Adrenal gland (tissue), 12 donors: ENCODE results near the gene FHIT. TPM values are rescaled to one million over a fixed set of nuclear protein-coding genes. Genes with fewer than 3 reads are reported as not detected.

Source experiments
- DNase-seq, 7 donors: peaks; one replicate each; pipeline ENCODE4 v3.0.0-alpha.2; 2019 to 2020
- H3K27ac ChIP-seq, 5 donors: fragments of 200-600 bp; sonication (generic) in 4 of 5; 1 replicate in 3 of 5; 2 replicates in 2 of 5; pipeline versions ENCODE4 v1.5.1 to v1.8.0; 2016 to 2020; ENCODE audit warnings: mild to moderate bottlenecking in 1 of 5
- H3K27me3 ChIP-seq: fragments of 200-600 bp; 2 replicates; pipeline ENCODE4 v1.8.0; 2021
- H3K36me3 ChIP-seq, 2 donors: fragments of 200-600 bp; replicated peaks in 1 of 2; 1 replicate in 1 of 2; 2 replicates in 1 of 2; pipeline versions ENCODE4 v1.5.1 to v1.8.0; 2018 to 2022
- H3K4me1 ChIP-seq, 2 donors: fragments of 200-600 bp; replicated peaks in 1 of 2; 1 replicate in 1 of 2; 2 replicates in 1 of 2; pipeline versions ENCODE4 v1.5.1 to v1.8.0; 2018 to 2021
- H3K4me3 ChIP-seq, 4 donors: fragments of 200-600 bp; sonication (generic) in 3 of 4; one replicate each; pipeline ENCODE4 v1.5.1; 2016 to 2018
- H3K9me3 ChIP-seq, 3 donors: fragments of 200-600 bp; sonication (generic) in 1 of 3; replicated peaks in 1 of 3; 1 replicate in 2 of 3; 2 replicates in 1 of 3; pipeline versions ENCODE4 v1.5.1 to v1.8.0; 2016 to 2021
- CTCF ChIP-seq, 6 experiments: fragments of 450-650 bp in 4 of 6; fragments of 200-600 bp in 2 of 6; sonication (generic) in 1 of 6; IDR thresholded peaks; 1 replicate in 5 of 6; 2 replicates in 1 of 6; pipeline versions ENCODE4 v1.5.1 to v1.8.0; 2016 to 2021; ENCODE audit warnings: antibody characterized with exemption in 6 of 6, mild to moderate bottlenecking in 2 of 6, moderate library complexity in 1 of 6
- POLR2A ChIP-seq, 2 donors: fragments of 450-650 bp; IDR thresholded peaks; one replicate each; pipeline ENCODE4 v1.6.1; 2017; ENCODE audit warnings: antibody characterized with exemption in 2 of 2, mild to moderate bottlenecking in 2 of 2, moderate library complexity in 1 of 2
- whole genome bisulfite sequencing, 4 donors: extraction: QIAGEN DNeasy Blood & Tissue Kit in 2 of 4; methylation state at CpG; one replicate each; pipeline versions ENCODE4 v1.1.5 to v1.1.7; 2013 to 2017; 5-methylcytosine and 5-hydroxymethylcytosine counted together
- intact Hi-C, 2 donors: fragments of 100-400 bp; cut with DNase I; formaldehyde crosslinking; loops; one replicate each; pipeline versions ENCODE4 v1.14.1 to v1.15.0; 2022 to 2023
- polyA plus RNA-seq, 3 donors: library from polyadenylated mRNA; stranded (reverse); fragments of 200-250 nt in 2 of 3; fragments of 350-450 nt in 1 of 3; fragmentation: Illumina TruSeq in 1 of 3; extraction: RNeasy Lipid Tissue Mini Kit (QIAGEN cat#74804) in 1 of 3; gene quantifications; one replicate each; pipeline ENCODE4 v1.2.3, GENCODE V29; 2013 to 2014
- total RNA-seq, 9 donors: library from RNA; depleted of rRNA in 4 of 9; stranded (reverse); fragments of >200 nt in 4 of 9; fragments of 120-200 nt in 1 of 9; fragmentation: NEBNext Ultra II Directional in 1 of 9; extraction: Animal tissue kit (Norgen Biotek cat#: 25700) in 1 of 9; gene quantifications; one replicate each; pipeline versions ENCODE4 v1.1.0 to v1.2.4, GENCODE V29; 2013 to 2023
- donor health status: healthy with polysubstance abuse.
- donor health status: Bipolar disorder and iron deficiency.
- donor health status: DM: yes; HTN: yes; CAD: no.
- donor health status: DM: no; HTN: no; CAD: no.
- donor health status: DM: no; HTN: no; CAD: no.
- donor health status: DM: yes; HTN: yes; CAD: no.

FHIT gene
- total and polyA plus RNA-seq, 12 donors = 14.1 to 43.9 (median 28.8) TPM

- no peaks in the 10 kb centered on the region for H3K27me3 ChIP-seq
- TF ChIP-seq CTCF (IDR thresholded peaks at IDR 0.05) = no peak
- no peak overlapping the region for H3K27ac ChIP-seq
- no peaks in the 10 kb centered on the region for H3K36me3 ChIP-seq
- H3K9me3 ChIP-seq = no peaks in the 10 kb centered on the region
- WGBS, 4 donors = 84 to 95% (median 90%) methylated on average over 3 of the region's 3 CpGs
- DNase-seq = no peak
- intact Hi-C loops = no loop called here
- H3K4me3 ChIP-seq = no peak overlapping the region
- H3K4me1 ChIP-seq = no peaks in the 10 kb centered on the region
These were observed 1419.0 kb downstream of the FHIT start for GRCh38 chr3:59832241-59832640.

- TF ChIP-seq POLR2A (IDR thresholded peaks at IDR 0.05) (no peak), CTCF (IDR thresholded peaks at IDR 0.05) (no peak)
- WGBS, 4 donors = 86 to 91% (median 88%) methylated on average over 2 of the region's 2 CpGs
- Histone ChIP-seq H3K4me3 (no peak overlapping the region), H3K27me3 (no peaks in the 10 kb centered on the region), H3K27ac (no peak overlapping the region), H3K9me3 (no peaks in the 10 kb centered on the region), H3K4me1 (no peaks in the 10 kb centered on the region), H3K36me3 (no peaks in the 10 kb centered on the region)
- intact Hi-C loops = no loop called here
- DNase-seq = no peak
These were observed 1419.9 kb downstream of the FHIT start for GRCh38 chr3:59831394-59831793.

GRCh38 chr3:59829527-59829926 is 1421.7 kb downstream of the FHIT start:
- H3K36me3 ChIP-seq = no peaks in the 10 kb centered on the region
- no peaks in the 10 kb centered on the region for H3K27me3 ChIP-seq
- TF ChIP-seq CTCF (IDR thresholded peaks at IDR 0.05) (no peak), POLR2A (IDR thresholded peaks at IDR 0.05) (no peak)
- WGBS, 4 donors = 91 to 94% (median 93%) methylated on average over 1 of the region's 1 CpG
- H3K9me3 ChIP-seq = no peaks in the 10 kb centered on the region
- no peak overlapping the region for H3K27ac ChIP-seq
- DNase-seq = no peak
- no peaks in the 10 kb centered on the region for H3K4me1 ChIP-seq
- no peak overlapping the region for H3K4me3 ChIP-seq
- intact Hi-C loops = no loop called here

- 0% methylated on average over 1 of the region's 1 CpG for WGBS, 4 donors
- H3K4me1 ChIP-seq = no peaks in the 10 kb centered on the region
- intact Hi-C loops = no loop called here
- no peaks in the 10 kb centered on the region for H3K27me3 ChIP-seq
- H3K36me3 ChIP-seq = no peaks in the 10 kb centered on the region
- no peak for DNase-seq
- no peak overlapping the region for H3K4me3 ChIP-seq
- TF ChIP-seq POLR2A (IDR thresholded peaks at IDR 0.05) (no peak), CTCF (IDR thresholded peaks at IDR 0.05) (no peak)
- H3K9me3 ChIP-seq = no peaks in the 10 kb centered on the region
- H3K27ac ChIP-seq = no peak overlapping the region
These were observed 1426.4 kb downstream of the FHIT start for GRCh38 chr3:59824876-59825275.
